Uterus (tissue), 4 donors: ENCODE results near the gene HNRNPAB. TPM values are rescaled to one million over a fixed set of nuclear protein-coding genes. Genes with fewer than 3 reads are reported as not detected.

Source experiments
- DNase-seq, 2 donors: peaks; one replicate each; pipeline ENCODE4 v3.0.0-alpha.2; 2019 to 2020
- H3K27ac ChIP-seq, 2 donors: fragments of 200-600 bp; sonication (generic); 1 replicate in 1 of 2; 2 replicates in 1 of 2; pipeline ENCODE4 v1.5.1; 2016 to 2018
- H3K27me3 ChIP-seq, 2 donors: fragments of 200-600 bp; sonication (generic); one replicate each; pipeline ENCODE4 v1.5.1; 2018 to 2019; ENCODE audit warnings: control low read depth in 1 of 2
- H3K36me3 ChIP-seq, 2 donors: fragments of 200-600 bp; sonication (generic); one replicate each; pipeline ENCODE4 v1.5.1; 2019; ENCODE audit warnings: control low read depth in 1 of 2
- H3K4me1 ChIP-seq, 2 donors: fragments of 200-600 bp; sonication (generic); one replicate each; pipeline ENCODE4 v1.5.1; 2018 to 2019; ENCODE audit warnings: control low read depth in 1 of 2
- H3K4me3 ChIP-seq, 2 donors: fragments of 200-600 bp; sonication (generic); 1 replicate in 1 of 2; 2 replicates in 1 of 2; pipeline ENCODE4 v1.5.1; 2018 to 2019; ENCODE audit warnings: mild to moderate bottlenecking in 1 of 2
- H3K9me3 ChIP-seq, 2 donors: fragments of 200-600 bp; sonication (generic); one replicate each; pipeline ENCODE4 v1.5.1; 2019; ENCODE audit warnings: control low read depth in 1 of 2
- POLR2A ChIP-seq, 2 donors: fragments of 450-650 bp; IDR thresholded peaks; one replicate each; pipeline ENCODE4 v1.6.1; 2016; ENCODE audit warnings: antibody characterized with exemption in 2 of 2, mild to moderate bottlenecking in 1 of 2, moderate library complexity in 1 of 2
- intact Hi-C: fragments of 100-400 bp; cut with DNase I; formaldehyde crosslinking; loops from one replicate; pipeline ENCODE4 v1.15.1; 2023; ENCODE audit warnings: low total_unique reads
- total RNA-seq, 4 donors: library from RNA; depleted of rRNA in 3 of 4; stranded (reverse); fragments of >200 nt in 3 of 4; gene quantifications; one replicate each; pipeline versions ENCODE4 v1.1.0 to v1.2.4, GENCODE V29; 2014 to 2023
- TF ChIP-seq, protein P1 (sequence below), 4 experiments: fragments of 200-600 bp in 2 of 4; fragments of 450-650 bp in 2 of 4; sonication (generic) in 2 of 4; IDR thresholded peaks; one replicate each; pipeline ENCODE4 v1.5.1; 2016 to 2019; ENCODE audit warnings: antibody characterized with exemption in 4 of 4, mild to moderate bottlenecking in 2 of 4, moderate library complexity in 1 of 4
- donor health status: DM: yes; HTN: yes; CAD: no.

HNRNPAB gene
- 100 to 1,000 TPM in 1 of 4 donors, 10 to 100 TPM in 3; 45.1 to 112 (median 73.4) TPM for total RNA-seq

GRCh38 chr5:178204182-178204934 lies at the start of gene HNRNPAB:
Gene HNRNPAB (plus strand): TSS chr5:178204533. CDS start chr5:178204838, 305 bp downstream.
- TF ChIP-seq, protein P1, sequence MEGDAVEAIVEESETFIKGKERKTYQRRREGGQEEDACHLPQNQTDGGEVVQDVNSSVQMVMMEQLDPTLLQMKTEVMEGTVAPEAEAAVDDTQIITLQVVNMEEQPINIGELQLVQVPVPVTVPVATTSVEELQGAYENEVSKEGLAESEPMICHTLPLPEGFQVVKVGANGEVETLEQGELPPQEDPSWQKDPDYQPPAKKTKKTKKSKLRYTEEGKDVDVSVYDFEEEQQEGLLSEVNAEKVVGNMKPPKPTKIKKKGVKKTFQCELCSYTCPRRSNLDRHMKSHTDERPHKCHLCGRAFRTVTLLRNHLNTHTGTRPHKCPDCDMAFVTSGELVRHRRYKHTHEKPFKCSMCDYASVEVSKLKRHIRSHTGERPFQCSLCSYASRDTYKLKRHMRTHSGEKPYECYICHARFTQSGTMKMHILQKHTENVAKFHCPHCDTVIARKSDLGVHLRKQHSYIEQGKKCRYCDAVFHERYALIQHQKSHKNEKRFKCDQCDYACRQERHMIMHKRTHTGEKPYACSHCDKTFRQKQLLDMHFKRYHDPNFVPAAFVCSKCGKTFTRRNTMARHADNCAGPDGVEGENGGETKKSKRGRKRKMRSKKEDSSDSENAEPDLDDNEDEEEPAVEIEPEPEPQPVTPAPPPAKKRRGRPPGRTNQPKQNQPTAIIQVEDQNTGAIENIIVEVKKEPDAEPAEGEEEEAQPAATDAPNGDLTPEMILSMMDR (IDR thresholded peaks at IDR 0.05), result peak in 2 of 4 experiments; percentile 6 to 11
- peak; percentile 98 to 100 for TF ChIP-seq POLR2A (IDR thresholded peaks at IDR 0.05)
- Histone ChIP-seq H3K27me3 (no peaks in the 10 kb centered on the region), H3K4me1 (peaks cover 6 to 12% of the 10 kb centered on the region in 2 donors), H3K9me3 (no peaks in the 10 kb centered on the region), H3K27ac (peak within 1 kb of the TSS; percentile 67 to 97), H3K36me3 (no peaks in the 10 kb centered on the region), H3K4me3 (peak within 1 kb of the TSS; percentile 52 to 100)
- intact Hi-C loops, result no loop called here
- peak; percentile 96 for DNase-seq

GRCh38 chr5:178155065-178155464 lies 49.3 kb upstream of the HNRNPAB start:
- DNase-seq, result no peak
- TF ChIP-seq, protein P1 (IDR thresholded peaks at IDR 0.05), result no peak
- no peak for TF ChIP-seq POLR2A (IDR thresholded peaks at IDR 0.05)
- no peaks in the 10 kb centered on the region for H3K9me3 ChIP-seq
- no peaks in the 10 kb centered on the region for H3K36me3 ChIP-seq
- H3K4me3 ChIP-seq, result no peak overlapping the region
- no peak overlapping the region for H3K27ac ChIP-seq
- H3K4me1 ChIP-seq, result no peaks in the 10 kb centered on the region
- intact Hi-C loops, result no loop called here
- H3K27me3 ChIP-seq, result no peaks in the 10 kb centered on the region

- no peaks in the 10 kb centered on the region for H3K9me3 ChIP-seq
- intact Hi-C loops, result loop anchor here (5.0 kb wide), 1 partner anchor 88 kb away; no protein-coding TSS in a partner anchor
- DNase-seq, result no peak
- no peak overlapping the region for H3K4me3 ChIP-seq
- H3K27ac ChIP-seq, result no peak overlapping the region
- no peaks in the 10 kb centered on the region for H3K27me3 ChIP-seq
- H3K36me3 ChIP-seq, result no peaks in the 10 kb centered on the region
- TF ChIP-seq POLR2A (IDR thresholded peaks at IDR 0.05), result no peak
- TF ChIP-seq, protein P1 (IDR thresholded peaks at IDR 0.05), result no peak
- peaks cover 0 to 5% of the 10 kb centered on the region in 2 donors for H3K4me1 ChIP-seq
These were observed 44.2 kb upstream of the HNRNPAB start for GRCh38 chr5:178160176-178160575.

GRCh38 chr5:178162481-178162880 lies 41.9 kb upstream of the HNRNPAB start:
- H3K4me3 ChIP-seq, result no peak overlapping the region
- no peak for DNase-seq
- no peaks in the 10 kb centered on the region for H3K36me3 ChIP-seq
- no peaks in the 10 kb centered on the region for H3K9me3 ChIP-seq
- H3K27ac ChIP-seq, result no peak overlapping the region
- TF ChIP-seq POLR2A (IDR thresholded peaks at IDR 0.05), result no peak
- TF ChIP-seq, protein P1 (IDR thresholded peaks at IDR 0.05), result no peak
- intact Hi-C loops, result loop anchor here (5.0 kb wide), 1 partner anchor 90 kb away; no protein-coding TSS in a partner anchor
- H3K27me3 ChIP-seq, result no peaks in the 10 kb centered on the region
- H3K4me1 ChIP-seq, result peaks cover 0 to 5% of the 10 kb centered on the region in 2 donors
